Endothelial cell of umbilical vein (primary cell): ENCODE measurements around the gene MYH10. TPM values are rescaled to one million over a fixed set of nuclear protein-coding genes. Genes with fewer than 3 reads are reported as not detected.
"Not testable (repeated sequence)": the region's sequence is repeated elsewhere in the genome, so short reads cannot be mapped to it uniquely, and the experiment has no call there.

Experiments
- BruUV-seq: library from RNA; stranded (reverse); fragments of 400-500 nt; replicated peaks from 2 replicates; lab custom pipeline; 2021; lab: Mats Ljungman, UMichigan
- CTCF ChIA-PET: fragments of 300-600, 350-600 bp; sonication (Branson Sonifier 250); formaldehyde crosslinking; loops from one replicate; lab custom pipeline; 2021; ENCODE audit warnings: antibody characterized with exemption, inconsistent platforms; lab: Charles Lee
- POLR2A ChIA-PET: fragments of 300-600, 350-600 bp; sonication (Branson Sonifier 250); formaldehyde crosslinking; loops from one replicate; lab custom pipeline; 2021; ENCODE audit warnings: antibody characterized with exemption, inconsistent platforms; lab: Charles Lee
- DNase-seq: peaks from one replicate; pipeline ENCODE4 v3.0.0-alpha.2; 2011; ENCODE audit warnings: low read depth, low spot score
- FAIRE-seq: peaks from 2 replicates; lab custom pipeline; 2011; peaks lifted over from hg19 to GRCh38; lab: Jason Lieb, UNC
- H2AFZ ChIP-seq: 2 replicates; pipeline ENCODE4 v1.6.0; 2012; ENCODE audit warnings: low read depth, low read length, control low read depth, inconsistent platforms
- H3K27ac ChIP-seq: 2 replicates; pipeline ENCODE4 v1.5.1; 2011; ENCODE audit warnings: low read depth, mild to moderate bottlenecking, control low read depth, low read length, moderate library complexity; ENCODE audit not compliant: insufficient read depth
- H3K27me3 ChIP-seq, 2 experiments: 2 replicates each; pipeline versions ENCODE4 v1.6.0 to v1.6.1; 2011; ENCODE audit warnings: low read length in 2 of 2, mixed read lengths in 1 of 2; ENCODE audit not compliant: control insufficient read depth in 2 of 2, insufficient read depth in 2 of 2
- H3K36me3 ChIP-seq, 2 experiments: 2 replicates in 1 of 2; 3 replicates in 1 of 2; pipeline ENCODE4 v1.5.1; 2011; ENCODE audit warnings: low read length in 2 of 2, mild to moderate bottlenecking in 1 of 2, moderate library complexity in 1 of 2; ENCODE audit not compliant: control insufficient read depth in 2 of 2, insufficient read depth in 2 of 2; ENCODE audit errors: extremely low read depth in 1 of 2
- H3K4me1 ChIP-seq: 3 replicates; pipeline ENCODE4 v1.5.1; 2011; ENCODE audit warnings: mild to moderate bottlenecking, low read length; ENCODE audit not compliant: control insufficient read depth, insufficient read depth; ENCODE audit errors: extremely low read depth
- H3K4me2 ChIP-seq: 2 replicates; pipeline ENCODE4 v1.6.1; 2011; ENCODE audit warnings: low read length, control low read depth, mixed read lengths; ENCODE audit not compliant: insufficient read depth
- H3K4me3 ChIP-seq, 3 experiments: fragments of 200-600 bp in 1 of 3; sonication (generic), shearing (Covaris generic) in 1 of 3; replicated peaks in 1 of 3; 2 replicates each; pipeline ENCODE4 v1.5.1; 2011 to 2016; ENCODE audit warnings: control low read depth in 3 of 3, low read length in 3 of 3, mild to moderate bottlenecking in 2 of 3, inconsistent platforms in 1 of 3, low read depth in 1 of 3, moderate library complexity in 1 of 3; ENCODE audit not compliant: insufficient read depth in 1 of 3
- H3K79me2 ChIP-seq: 2 replicates; pipeline ENCODE4 v1.6.0; 2012; ENCODE audit warnings: low read length, inconsistent platforms; ENCODE audit not compliant: control insufficient read depth, insufficient read depth
- H3K9ac ChIP-seq: replicated peaks from 2 replicates; pipeline ENCODE3; 2011; ENCODE audit warnings: low read length, control low read depth; ENCODE audit not compliant: insufficient read depth; ENCODE audit errors: extremely low read depth
- H3K9me1 ChIP-seq: replicated peaks from 3 replicates; pipeline ENCODE4 v1.6.0; 2011; ENCODE audit warnings: mild to moderate bottlenecking, low read length; ENCODE audit not compliant: control insufficient read depth, insufficient read depth; ENCODE audit errors: extremely low read depth
- H3K9me3 ChIP-seq: replicated peaks from 2 replicates; pipeline ENCODE4 v1.5.1; 2012; ENCODE audit warnings: low read length, inconsistent platforms; ENCODE audit not compliant: control insufficient read depth, insufficient read depth
- H4K20me1 ChIP-seq: replicated peaks from 2 replicates; pipeline ENCODE3; 2011; ENCODE audit warnings: mild to moderate bottlenecking, low read length; ENCODE audit not compliant: control insufficient read depth, insufficient read depth; ENCODE audit errors: extremely low read depth
- EZH2 ChIP-seq: IDR thresholded peaks from 2 replicates; pipeline ENCODE4 v1.6.1; 2012; ENCODE audit warnings: borderline replicate concordance, low read depth, mild to moderate bottlenecking, moderate library complexity, low read length, inconsistent platforms; ENCODE audit not compliant: severe bottlenecking
- FOS ChIP-seq: IDR thresholded peaks from 2 replicates; pipeline ENCODE4 v1.6.1; 2011; ENCODE audit warnings: mild to moderate bottlenecking, low read length, moderate library complexity, borderline replicate concordance; ENCODE audit not compliant: insufficient read depth
- JUN ChIP-seq: IDR thresholded peaks from 2 replicates; pipeline ENCODE4 v1.6.1; 2011; ENCODE audit warnings: borderline replicate concordance, low read depth; ENCODE audit not compliant: insufficient read length, insufficient read depth
- MYC ChIP-seq: IDR thresholded peaks from one replicate; pipeline ENCODE4 v1.6.1; 2011; ENCODE audit warnings: mild to moderate bottlenecking, low read depth, low read length
- POLR2AphosphoS5 ChIP-seq: IDR thresholded peaks from 2 replicates; pipeline ENCODE4 v1.6.1; 2012; ENCODE audit warnings: low read depth, mild to moderate bottlenecking, control low read depth, low read length, moderate library complexity; ENCODE audit not compliant: insufficient read depth
- dilution Hi-C: fragments of 300-500 bp; cut with MboI; formaldehyde crosslinking; loops from one replicate; pipeline ENCODE4 v1.15.0; 2019; ENCODE audit warnings: low sequenced_read_pairs; ENCODE audit not compliant: extremely low pct_ligation_motif_present
- intact Hi-C: fragments of 100-400 bp; cut with micrococcal nuclease; formaldehyde crosslinking; loops from one replicate; pipeline ENCODE4 v1.10.0; 2022
- polyA plus RNA-seq, 4 experiments: library from polyadenylated mRNA; depleted of rRNA in 3 of 4; stranded (reverse) in 3 of 4; unstranded in 1 of 4; fragments of >200 nt; gene quantifications; 2 replicates each; pipeline versions ENCODE4 v1.2.1 to v1.2.3, GENCODE V29; 2011 to 2012; ENCODE audit warnings: missing spikeins in 1 of 4
- total RNA-seq: library from RNA; stranded (reverse); gene quantifications from 2 replicates; pipeline ENCODE4 v1.2.3, GENCODE V29; 2021

MYH10 gene
- total and polyA plus RNA-seq, 2 donors (not counting 3 experiments of a cell fraction or from before 2014, with no cell fraction given) = 73.4 to 232 TPM

GRCh38 chr17:8660709-8661108, 30.2 kb upstream of the MYH10 start:
- H3K9me3 ChIP-seq, H3K27ac ChIP-seq, H3K36me3 ChIP-seq, H2AFZ ChIP-seq, FAIRE-seq, H3K4me1 ChIP-seq, H3K4me3 ChIP-seq, H3K9me1 ChIP-seq, intact Hi-C loops, H3K4me2 ChIP-seq, dilution Hi-C loops, H3K27me3 ChIP-seq, H3K9ac ChIP-seq, H4K20me1 ChIP-seq, POLR2A ChIA-PET, DNase-seq, CTCF ChIA-PET, BruUV-seq, H3K79me2 ChIP-seq: not testable (repeated sequence)

- Histone ChIP-seq H3K36me3 (no peaks in the 10 kb centered on the region), H2AFZ (no peak overlapping the region), H3K4me2 (no peak overlapping the region), H3K27me3 (peaks cover 0 to 6% of the 10 kb centered on the region in 2 experiments), H4K20me1 (no peaks in the 10 kb centered on the region), H3K4me3 (no peak overlapping the region), H3K4me1 (no peaks in the 10 kb centered on the region), H3K27ac (no peak overlapping the region), H3K9me1 (no peaks in the 10 kb centered on the region), H3K9me3 (no peaks in the 10 kb centered on the region), H3K9ac (no peak overlapping the region), H3K79me2 (no peaks in the 10 kb centered on the region)
- CTCF ChIA-PET = no interaction called here
- intact Hi-C loops = no loop called here
- FAIRE-seq (no peak), DNase-seq (no peak)
- dilution Hi-C loops = no loop called here
- TF ChIP-seq JUN = no peak
- no peak for TF ChIP-seq EZH2
- TF ChIP-seq POLR2AphosphoS5 = no peak
- no peak for TF ChIP-seq FOS
- TF ChIP-seq MYC = no peak
- POLR2A ChIA-PET = no interaction called here
- BruUV-seq = no TSS peak
Observed at GRCh38 chr17:8659758-8660410, 29.4 kb upstream of the MYH10 start.
